ENCODE results near the gene HSPA2.

Gene HSPA2

GRCh38 chr14:64540208-64541202 lies at the start of gene HSPA2:
TSS of gene HSPA2 (plus strand) at chr14:64540741. CDS start at chr14:64540850, 109 bp downstream.
- DNase-seq (ENCODE audit: low read depth) = peak; percentile 84

GRCh38 chr14:64491637-64492036 lies 48.9 kb upstream of the HSPA2 start:
- DNase-seq (ENCODE audit: low read depth) = no peak

GRCh38 chr14:64493455-64493854 lies 47.1 kb upstream of the HSPA2 start:
- no peak for DNase-seq (ENCODE audit: low read depth)

GRCh38 chr14:64495252-64495651 lies 45.3 kb upstream of the HSPA2 start:
- no peak for DNase-seq (ENCODE audit: low read depth)

DNA sequence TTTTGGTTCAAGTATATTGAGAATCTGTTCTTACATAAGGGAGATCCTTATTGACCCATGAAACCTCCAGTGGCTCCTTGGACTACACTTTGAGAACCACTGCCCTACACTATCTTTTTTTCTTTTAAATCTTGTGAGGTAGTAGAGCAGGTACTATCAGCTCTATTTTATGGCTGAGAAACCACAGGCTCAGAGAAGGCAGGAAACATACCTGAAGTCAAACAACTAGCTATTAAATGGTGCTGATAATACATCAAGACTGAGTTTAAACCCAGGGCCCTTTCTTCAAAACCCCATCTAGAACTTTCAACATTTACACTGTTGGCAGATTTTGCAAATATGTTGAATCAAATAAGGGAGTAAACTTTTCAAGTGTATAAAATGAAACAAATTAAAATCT lies 43.8 kb upstream of the HSPA2 start:
- DNase-seq (ENCODE audit: low read depth) = no peak

- no peak for DNase-seq (ENCODE audit: low read depth)
Observed at GRCh38 chr14:64500088-64500487, 40.5 kb upstream of the HSPA2 start.

DNA sequence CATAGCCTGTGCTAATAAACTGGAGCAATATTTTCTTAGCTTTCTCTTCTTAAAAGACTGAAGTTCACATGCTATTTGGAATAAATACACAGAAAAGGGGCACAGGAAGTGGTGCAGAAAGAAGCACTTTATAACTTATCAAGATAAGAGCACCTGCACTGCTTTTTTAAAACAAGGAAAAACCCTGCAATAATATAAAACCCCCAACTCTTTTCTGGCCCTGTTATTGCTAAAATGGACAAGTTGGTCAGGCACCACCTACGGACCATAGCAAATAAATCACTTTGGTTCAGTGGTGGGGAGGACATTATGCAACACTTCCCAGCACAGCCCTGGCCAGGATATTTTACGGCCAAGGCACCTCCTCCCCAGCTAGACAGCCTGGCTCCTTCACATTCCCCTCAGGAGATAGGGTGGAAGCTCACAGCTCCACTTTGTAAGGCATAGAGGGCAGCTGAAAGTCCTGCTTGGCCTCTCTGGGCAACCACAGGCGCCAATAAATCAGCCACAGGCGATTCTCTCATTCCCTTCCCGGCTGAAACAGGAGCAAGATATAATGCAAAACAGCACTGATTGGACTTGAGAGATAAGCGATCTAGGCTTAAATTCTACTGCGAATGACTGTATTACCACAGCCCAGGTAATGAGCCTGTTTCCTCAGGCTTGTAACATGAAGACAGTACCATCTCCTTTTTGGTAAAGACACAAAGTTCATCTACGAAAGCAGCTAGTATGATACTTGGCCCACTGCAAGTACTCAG lies 39.0 kb upstream of the HSPA2 start:
- DNase-seq (ENCODE audit: low read depth) = no peak

DNA sequence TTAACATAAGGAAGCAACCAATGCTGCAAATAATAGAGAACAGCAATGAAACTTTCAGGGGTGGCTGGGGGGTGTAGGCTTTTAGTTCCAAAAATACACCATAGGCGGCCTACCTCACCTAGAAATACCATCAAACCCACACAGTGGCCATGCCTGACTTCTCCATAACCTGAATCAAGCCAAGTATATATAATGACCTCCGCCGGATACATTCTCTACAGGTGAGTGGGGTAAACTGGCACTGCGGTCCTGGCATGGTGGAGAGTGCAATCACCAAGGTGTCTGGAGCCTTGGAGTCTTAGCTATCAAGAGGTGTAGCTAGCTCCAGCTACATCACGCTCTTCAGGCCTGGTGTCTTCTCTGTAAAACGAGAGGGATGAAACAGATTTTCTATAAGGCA lies 38.1 kb upstream of the HSPA2 start:
- no peak for DNase-seq (ENCODE audit: low read depth)

- no peak for DNase-seq (ENCODE audit: low read depth)
Observed at GRCh38 chr14:64502887-64503433, 37.6 kb upstream of the HSPA2 start.

DNA sequence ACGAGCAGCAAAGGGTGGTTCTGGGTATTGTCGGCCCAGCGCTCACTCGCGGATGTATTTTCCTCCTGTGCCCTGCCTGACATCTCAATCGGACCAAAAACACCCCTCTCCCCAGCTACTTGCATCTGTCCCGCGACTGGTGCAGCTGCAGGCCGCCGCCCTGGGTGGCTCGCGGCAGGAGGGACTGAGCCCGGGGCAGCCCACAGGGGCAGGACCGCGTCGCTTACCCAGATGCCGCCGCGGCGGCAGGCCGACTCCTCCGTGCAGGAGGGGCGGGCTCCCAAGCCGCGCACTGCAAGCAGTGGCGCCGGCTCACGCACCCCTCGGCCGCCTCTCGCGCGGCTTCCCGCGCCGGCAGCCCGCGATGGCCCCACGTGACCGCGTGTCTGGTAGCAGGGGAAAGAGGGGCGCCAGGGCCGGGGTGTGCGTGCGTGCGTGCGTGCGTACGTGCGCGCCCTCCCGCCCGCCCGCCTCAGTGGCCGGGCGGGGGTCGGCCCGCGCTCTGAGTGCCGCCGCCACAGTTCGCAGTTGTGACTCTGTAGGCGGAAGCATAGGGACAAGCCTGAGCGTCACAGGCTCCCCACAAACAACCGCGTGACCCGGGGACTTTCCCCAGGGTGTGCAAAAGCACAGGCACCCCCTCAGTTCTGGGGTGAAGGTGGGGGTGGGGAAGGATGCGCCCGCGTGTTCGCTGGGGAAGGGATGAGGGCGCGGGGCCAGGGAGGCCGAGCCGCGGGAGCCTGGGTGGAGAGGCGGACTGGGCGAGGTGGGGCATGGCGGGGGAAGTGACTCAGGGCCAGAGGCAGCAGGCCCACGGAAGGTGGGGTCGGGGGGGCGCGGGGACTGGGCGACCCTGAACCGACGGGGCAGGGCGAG lies 36.9 kb upstream of the HSPA2 start, which contains the start of gene ZBTB25:
ZBTB25 (minus strand) TSS at position 405 of the 876 bp plus-strand sequence. CDS start 13,305 bp downstream, outside the sequence.
- DNase-seq (ENCODE audit: low read depth) = peak; percentile 89

- DNase-seq (ENCODE audit: low read depth) = peak; percentile 69
Observed at GRCh38 chr14:64504310-64504896, 36.1 kb upstream of the HSPA2 start, which contains the start of gene ZBTB1. TSS of gene ZBTB1 (plus strand) at chr14:64504770. CDS start at chr14:64521505, 16,735 bp downstream.

DNA sequence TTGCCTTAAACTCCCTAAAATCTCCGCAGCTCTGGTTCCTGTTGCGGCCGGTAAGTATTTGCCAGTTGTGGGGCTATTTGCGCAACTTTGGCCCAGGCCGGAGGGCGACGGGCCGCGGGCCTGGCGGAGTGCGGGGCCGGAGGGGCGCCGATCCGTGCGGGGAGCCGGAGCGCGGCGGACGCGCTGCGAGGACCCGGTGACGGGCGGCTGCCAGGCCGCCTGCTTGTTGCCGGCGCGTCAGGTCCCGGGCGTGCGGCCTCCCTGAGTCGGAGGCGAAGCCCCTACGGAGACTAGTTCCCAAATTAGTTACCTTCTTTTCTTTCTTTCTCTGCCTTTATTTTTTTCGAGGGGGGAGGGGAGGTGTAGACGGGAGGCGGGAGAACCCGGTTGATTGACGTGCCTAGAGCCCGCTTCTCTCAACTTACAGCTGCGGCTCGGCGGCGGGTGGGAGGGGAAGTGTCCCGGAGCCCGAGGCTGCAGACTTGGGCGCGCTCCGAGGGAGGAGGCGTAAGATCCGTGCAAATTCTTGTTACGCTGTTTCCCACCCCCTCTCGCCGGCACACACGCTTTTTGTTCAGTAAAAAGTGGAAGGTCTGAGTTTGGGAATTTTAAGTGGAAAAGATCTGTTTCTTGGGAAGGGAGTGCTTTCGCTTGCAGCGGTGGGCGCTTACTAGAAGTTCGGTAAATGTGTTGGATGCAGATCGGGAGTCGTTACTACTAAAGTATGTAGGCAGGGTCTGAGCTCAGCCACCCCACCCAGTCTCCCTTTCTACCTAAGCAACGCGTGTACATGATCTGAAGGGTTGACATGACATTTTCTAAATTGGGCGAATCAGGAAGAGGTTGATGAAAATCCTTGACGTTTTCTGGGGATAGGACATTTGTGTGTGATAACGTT lies 35.4 kb upstream of the HSPA2 start:
- peak; percentile 73 for DNase-seq (ENCODE audit: low read depth)

- no peak for DNase-seq (ENCODE audit: low read depth)
Observed at GRCh38 chr14:64506721-64507120, 33.8 kb upstream of the HSPA2 start.

- DNase-seq (ENCODE audit: low read depth) = no peak
Observed at GRCh38 chr14:64507376-64508156, 33.0 kb upstream of the HSPA2 start.

DNA sequence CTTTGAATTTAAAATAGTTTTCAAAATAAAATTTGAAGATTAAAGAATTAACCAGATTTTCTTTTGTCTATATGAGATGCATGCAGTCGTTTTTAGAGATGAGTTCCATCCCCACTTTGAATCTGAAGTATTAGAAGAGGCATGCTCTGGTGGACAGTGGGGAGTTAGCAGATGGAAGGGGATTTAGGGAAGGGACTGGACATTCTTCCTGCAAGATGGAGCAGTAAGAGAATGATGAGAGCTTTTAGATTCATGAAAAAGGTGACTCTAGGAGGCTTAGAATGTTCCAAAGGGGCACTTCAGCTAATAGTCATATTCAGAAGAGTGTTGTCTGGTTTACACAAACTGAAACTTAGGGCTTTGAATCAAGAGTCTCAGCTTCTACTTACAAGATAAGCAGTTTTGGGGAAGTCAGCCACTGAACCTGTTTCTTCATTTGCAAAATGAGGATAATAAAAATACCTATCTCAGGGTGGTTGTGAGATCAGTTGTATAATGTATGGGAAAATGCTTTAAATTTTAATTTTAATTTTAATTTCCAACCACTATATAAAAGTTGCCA lies 32.2 kb upstream of the HSPA2 start:
- no peak for DNase-seq (ENCODE audit: low read depth)

- DNase-seq (ENCODE audit: low read depth) = no peak
Observed at GRCh38 chr14:64509036-64509435, 31.5 kb upstream of the HSPA2 start.

DNA sequence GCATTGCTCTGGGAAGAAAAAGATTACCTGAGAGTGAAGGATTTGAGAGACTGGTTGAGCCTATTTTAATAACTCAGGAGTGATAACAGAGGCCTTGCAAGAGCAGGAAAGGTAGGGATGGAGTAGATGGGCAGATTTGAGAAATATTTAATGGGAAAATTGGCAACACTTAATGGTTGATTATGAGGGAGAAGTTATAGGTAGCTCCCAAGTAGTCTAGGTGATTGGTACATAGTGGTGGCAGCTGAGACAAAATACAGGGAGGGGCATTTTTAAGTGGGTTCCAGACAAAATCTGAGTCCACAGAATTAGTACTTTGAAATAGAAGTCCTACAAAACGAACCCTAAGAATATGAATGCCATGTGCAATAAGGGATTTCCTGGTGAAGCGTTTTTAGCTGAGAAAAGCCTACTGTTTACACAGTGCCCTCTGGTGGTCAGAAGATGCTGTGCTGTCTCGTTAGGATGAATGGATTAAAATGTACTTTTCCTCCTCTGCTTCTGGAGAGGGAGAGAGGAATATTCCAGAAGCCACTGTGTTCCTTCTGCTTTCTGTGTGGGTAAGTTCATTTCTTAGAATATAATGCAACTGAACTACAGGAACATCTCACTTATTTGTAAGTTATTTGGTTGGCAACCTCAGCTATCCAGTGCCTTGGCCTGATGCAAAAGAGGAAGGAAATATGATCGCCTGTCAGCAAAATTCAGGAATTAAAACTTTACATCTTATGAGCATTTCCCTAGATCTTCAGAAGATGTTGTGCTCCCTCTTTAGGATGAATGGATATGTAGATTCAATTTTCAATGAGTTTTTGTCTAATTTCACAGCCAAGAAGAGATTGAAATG lies 29.5 kb upstream of the HSPA2 start:
- DNase-seq (ENCODE audit: low read depth) = peak; percentile 53

- DNase-seq (ENCODE audit: low read depth) = no peak
Observed at GRCh38 chr14:64513271-64513670, 27.3 kb upstream of the HSPA2 start.
